Left lung (tissue), 10 donors: ENCODE results near the gene STAC. TPM values are rescaled to one million over a fixed set of nuclear protein-coding genes. Genes with fewer than 3 reads are reported as not detected.

Experiments used
- ATAC-seq: fragments of 200-7000 bp; cut with Tn5 transposase; one replicate; pipeline ENCODE4 v1.9.1; 2020; ENCODE audit warnings: moderate library complexity
- DNase-seq, 4 donors: peaks; one replicate each; pipeline ENCODE4 v3.0.0-alpha.2; 2013 to 2020
- H3K27ac ChIP-seq, 2 donors: fragments of 200-600 bp; sonication (generic) in 1 of 2; one replicate each; pipeline versions ENCODE4 v1.5.0 to v1.8.0; 2020 to 2021
- H3K27me3 ChIP-seq, 2 donors: fragments of 200-600 bp; sonication (generic) in 1 of 2; one replicate each; pipeline versions ENCODE4 v1.5.0 to v1.8.0; 2020 to 2021
- H3K36me3 ChIP-seq, 2 donors: fragments of 200-600 bp; sonication (generic) in 1 of 2; one replicate each; pipeline versions ENCODE4 v1.5.0 to v1.8.0; 2020 to 2021
- H3K4me1 ChIP-seq, 2 donors: fragments of 200-600 bp; one replicate each; pipeline ENCODE4 v1.8.0; 2021
- H3K4me3 ChIP-seq, 2 donors: fragments of 200-600 bp; sonication (generic) in 1 of 2; one replicate each; pipeline versions ENCODE4 v1.5.0 to v1.8.0; 2020 to 2021; ENCODE audit warnings: mild to moderate bottlenecking in 1 of 2
- H3K9me3 ChIP-seq, 2 donors: fragments of 200-600 bp; sonication (generic) in 1 of 2; one replicate each; pipeline versions ENCODE4 v1.5.0 to v1.8.0; 2020 to 2021
- CTCF ChIP-seq, 2 donors: fragments of 200-600 bp; sonication (generic) in 1 of 2; IDR thresholded peaks; one replicate each; pipeline versions ENCODE4 v1.5.0 to v1.8.0; 2021; ENCODE audit warnings: antibody characterized with exemption in 2 of 2
- intact Hi-C, 2 donors: fragments of 100-400 bp; cut with DNase I; formaldehyde crosslinking; loops; one replicate each; pipeline versions ENCODE4 v1.11.2 to v1.14.2; 2022
- polyA plus RNA-seq, 6 donors: library from polyadenylated mRNA; unstranded; fragments of 120-200 nt; gene quantifications; one replicate each; pipeline ENCODE4 v1.2.1, GENCODE V29; 2013; ENCODE audit not compliant: insufficient read length in 6 of 6
- total RNA-seq, 2 donors: library from RNA; stranded (reverse); fragmentation: NEBNext Ultra II Directional; extraction: Animal tissue kit (Norgen Biotek cat#: 25700); gene quantifications; one replicate each; pipeline ENCODE4 v1.2.1, GENCODE V29; 2021
- donor health status: DM: no; HTN: yes; CAD: no.
- donor health status: DM: no; HTN: no; CAD: no.

STAC gene
- total and polyA plus RNA-seq, 8 donors: 0.53 to 16.7 (median 1.2) TPM

- intact Hi-C loops: no loop called here
- Histone ChIP-seq H3K4me3 (no peak overlapping the region), H3K36me3 (no peaks in the 10 kb centered on the region), H3K4me1 (peaks cover 0 to 3% of the 10 kb centered on the region in 2 donors), H3K27ac (no peak overlapping the region), H3K9me3 (no peaks in the 10 kb centered on the region), H3K27me3 (no peaks in the 10 kb centered on the region)
- no peak for TF ChIP-seq CTCF (IDR thresholded peaks at IDR 0.05)
- DNase-seq (no peak), ATAC-seq (peak; percentile 78)
Measured at GRCh38 chr3:36373084-36373483, 7.2 kb upstream of the STAC start.

GRCh38 chr3:36373666-36374065, 6.6 kb upstream of the STAC start:
- Histone ChIP-seq H3K9me3 (no peaks in the 10 kb centered on the region), H3K4me1 (peaks cover 0 to 3% of the 10 kb centered on the region in 2 donors), H3K27me3 (peaks cover 0 to 2% of the 10 kb centered on the region in 2 donors), H3K4me3 (no peak overlapping the region), H3K36me3 (no peaks in the 10 kb centered on the region), H3K27ac (no peak overlapping the region)
- ATAC-seq: peak; percentile 51
- intact Hi-C loops: no loop called here
- no peak for TF ChIP-seq CTCF (IDR thresholded peaks at IDR 0.05)
- DNase-seq: no peak

- intact Hi-C loops: no loop called here
- Histone ChIP-seq H3K4me1 (peaks cover 6 to 10% of the 10 kb centered on the region in 2 donors), H3K9me3 (no peaks in the 10 kb centered on the region), H3K4me3 (peak overlapping the region; percentile 49 to 51), H3K27ac (no peak overlapping the region), H3K36me3 (no peaks in the 10 kb centered on the region), H3K27me3 (peaks cover 0 to 30% of the 10 kb centered on the region in 2 donors)
- no peak for DNase-seq
- TF ChIP-seq CTCF (IDR thresholded peaks at IDR 0.05): no peak
- no peak for ATAC-seq
Measured at GRCh38 chr3:36379872-36380220, 458 bp upstream of the STAC start.

- ATAC-seq: no peak
- TF ChIP-seq CTCF (IDR thresholded peaks at IDR 0.05): no peak
- peaks cover 6 to 10% of the 10 kb centered on the region in 2 donors for H3K4me1 ChIP-seq
- H3K36me3 ChIP-seq: no peaks in the 10 kb centered on the region
- DNase-seq: no peak
- intact Hi-C loops: no loop called here
- no peaks in the 10 kb centered on the region for H3K9me3 ChIP-seq
- H3K4me3 ChIP-seq: peak overlapping the region; percentile 49 to 51
- H3K27me3 ChIP-seq: peaks cover 0 to 30% of the 10 kb centered on the region in 2 donors
- H3K27ac ChIP-seq: no peak overlapping the region
Measured at GRCh38 chr3:36381311-36381956, 1.1 kb downstream of the STAC start.

- Histone ChIP-seq H3K27me3 (no peaks in the 10 kb centered on the region), H3K9me3 (no peaks in the 10 kb centered on the region), H3K4me3 (no peak overlapping the region), H3K4me1 (no peaks in the 10 kb centered on the region), H3K27ac (no peak overlapping the region), H3K36me3 (no peaks in the 10 kb centered on the region)
- DNase-seq (no peak), ATAC-seq (peak; percentile 61)
- TF ChIP-seq CTCF (IDR thresholded peaks at IDR 0.05): no peak
- intact Hi-C loops: no loop called here
Measured at GRCh38 chr3:36393563-36393962, 13.3 kb downstream of the STAC start.
